ENCODE measurements around the gene BRD9. TPM values are rescaled to one million over a fixed set of nuclear protein-coding genes. Genes with fewer than 3 reads are reported as not detected.

Gene BRD9
- total RNA-seq, 4 donors from 2014 or later, result 22.3 to 38.5 (median 28.4) TPM

DNA sequence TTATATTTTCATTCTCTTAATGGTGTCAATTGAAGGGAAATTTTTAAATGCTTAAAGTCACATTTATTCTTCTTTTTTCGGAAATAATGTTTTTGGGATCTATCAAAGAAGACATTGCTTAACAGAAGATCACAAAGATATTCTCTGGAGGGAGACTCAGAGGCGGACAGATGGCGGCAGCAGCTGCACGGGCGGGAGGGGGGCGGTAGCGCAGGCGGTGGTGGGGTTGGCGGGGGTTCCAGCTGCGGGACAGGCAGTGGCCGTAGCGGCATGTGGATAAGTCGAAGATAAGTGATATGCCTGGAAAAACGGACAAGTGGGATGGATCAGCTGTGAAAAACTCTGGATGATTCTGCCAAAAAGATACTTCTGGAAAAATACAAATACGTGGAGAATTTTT is 76.4 kb downstream of the BRD9 start:
- Histone ChIP-seq H3K4me3 (no peak overlapping the region), H3K27me3 (no peaks in the 10 kb centered on the region), H3K27ac (no peak overlapping the region), H3K9me3 (no peaks in the 10 kb centered on the region), H3K36me3 (peaks cover 0 to 8% of the 10 kb centered on the region in 2 donors), H3K4me1 (no peaks in the 10 kb centered on the region)
- ATAC-seq, result no peak
- no peak for TF ChIP-seq EP300 (IDR thresholded peaks at IDR 0.05)
- TF ChIP-seq, protein P1, sequence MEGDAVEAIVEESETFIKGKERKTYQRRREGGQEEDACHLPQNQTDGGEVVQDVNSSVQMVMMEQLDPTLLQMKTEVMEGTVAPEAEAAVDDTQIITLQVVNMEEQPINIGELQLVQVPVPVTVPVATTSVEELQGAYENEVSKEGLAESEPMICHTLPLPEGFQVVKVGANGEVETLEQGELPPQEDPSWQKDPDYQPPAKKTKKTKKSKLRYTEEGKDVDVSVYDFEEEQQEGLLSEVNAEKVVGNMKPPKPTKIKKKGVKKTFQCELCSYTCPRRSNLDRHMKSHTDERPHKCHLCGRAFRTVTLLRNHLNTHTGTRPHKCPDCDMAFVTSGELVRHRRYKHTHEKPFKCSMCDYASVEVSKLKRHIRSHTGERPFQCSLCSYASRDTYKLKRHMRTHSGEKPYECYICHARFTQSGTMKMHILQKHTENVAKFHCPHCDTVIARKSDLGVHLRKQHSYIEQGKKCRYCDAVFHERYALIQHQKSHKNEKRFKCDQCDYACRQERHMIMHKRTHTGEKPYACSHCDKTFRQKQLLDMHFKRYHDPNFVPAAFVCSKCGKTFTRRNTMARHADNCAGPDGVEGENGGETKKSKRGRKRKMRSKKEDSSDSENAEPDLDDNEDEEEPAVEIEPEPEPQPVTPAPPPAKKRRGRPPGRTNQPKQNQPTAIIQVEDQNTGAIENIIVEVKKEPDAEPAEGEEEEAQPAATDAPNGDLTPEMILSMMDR (IDR thresholded peaks at IDR 0.05), result no peak
- TF ChIP-seq POLR2AphosphoS5 (IDR thresholded peaks at IDR 0.05), result no peak
- no peak for TF ChIP-seq POLR2A (IDR thresholded peaks at IDR 0.05)
- WGBS, 2 donors (ENCODE audit: low coverage in 1 of 2), result 93% methylated on average over 15 of the region's 15 CpGs; no CpG with 5 or more reads in 1 of the 2 donors

DNA sequence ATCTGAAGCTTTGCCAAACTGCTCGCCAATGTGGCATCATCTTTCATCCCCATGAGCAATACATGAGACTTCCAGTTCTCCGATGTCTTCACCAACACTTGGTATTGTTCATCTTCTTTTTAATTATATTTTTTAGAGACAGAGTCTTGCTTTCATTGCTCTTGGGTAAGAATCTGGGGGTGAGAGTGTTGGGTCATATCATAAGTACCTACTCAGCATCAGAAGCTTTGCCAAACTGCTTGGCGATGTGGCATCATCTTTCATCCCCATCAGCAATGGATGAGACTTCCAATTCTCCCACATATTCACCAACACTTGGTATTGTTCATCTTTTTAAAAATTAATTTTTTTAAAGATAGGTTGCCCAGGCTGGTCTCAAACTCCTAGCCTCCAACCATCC is 77.2 kb downstream of the BRD9 start:
- TF ChIP-seq EP300 (IDR thresholded peaks at IDR 0.05), result no peak
- no peak for TF ChIP-seq POLR2A (IDR thresholded peaks at IDR 0.05)
- TF ChIP-seq, protein P1 (IDR thresholded peaks at IDR 0.05), result no peak
- no peak for TF ChIP-seq POLR2AphosphoS5 (IDR thresholded peaks at IDR 0.05)
- ATAC-seq, result no peak
- WGBS, 2 donors (ENCODE audit: low coverage in 1 of 2), result 91 to 96% methylated on average over 3 of the region's 3 CpGs
- H3K4me1 ChIP-seq, result no peaks in the 10 kb centered on the region
- H3K36me3 ChIP-seq, result peaks cover 0 to 8% of the 10 kb centered on the region in 2 donors
- H3K4me3 ChIP-seq, result no peak overlapping the region
- no peaks in the 10 kb centered on the region for H3K9me3 ChIP-seq
- no peaks in the 10 kb centered on the region for H3K27me3 ChIP-seq
- H3K27ac ChIP-seq, result no peak overlapping the region

Other genes with a start within 250 kb of the BRD9 start
- gene TPPP, start 199.4 kb downstream of the BRD9 start, total RNA-seq, result 10 to 100 TPM; 13.3 to 42.8 (median 32.0) TPM
- 10 to 100 TPM in 1 of 4 donors, 1 to 10 TPM in 3; 3.1 to 14.3 (median 6.9) TPM for gene ZDHHC11B, start 108.1 kb downstream of the BRD9 start, total RNA-seq
- gene ZDHHC11, start 41.8 kb downstream of the BRD9 start, total RNA-seq, result 10 to 100 TPM in 2 of 4 donors, 1 to 10 TPM in 2; 2.3 to 19.1 (median 7.4) TPM
- 1 to 10 TPM in 2 of 4 donors, under 1 TPM in 2; 0.13 to 3.6 (median 0.73) TPM for gene TRIP13, start 83 bp upstream of the BRD9 start, total RNA-seq
- gene NKD2, start 116.0 kb upstream of the BRD9 start, total RNA-seq, result 1 to 10 TPM; 1.8 to 6.1 (median 1.9) TPM
- gene SLC12A7, start 219.3 kb upstream of the BRD9 start, total RNA-seq, result 10 to 100 TPM; 18.8 to 28.7 (median 24.5) TPM

All from gastroesophageal sphincter (tissue), 4 donors.